GM18499 (cell line): ENCODE results near the gene ZFAND2B.
A peak's percentile ranks its signal among the peaks of the same experiment; 100 is the strongest.

Experiments
- ATAC-seq: cut with Tn5 transposase; IDR thresholded peaks from one replicate; pipeline ENCODE4 v1.9.1; 2021; ENCODE audit warnings: moderate number of reproducible peaks; ENCODE audit not compliant: insufficient read depth, unreplicated experiment

The ZFAND2B gene

GRCh38 chr2:219218732-219219701 is 12.4 kb downstream of the ZFAND2B start, which contains the start of gene ABCB6:
ABCB6 (minus strand) TSS chr2:219218958; CDS start chr2:219218673, 285 bp downstream.
- ATAC-seq, result peak; percentile 35

- ATAC-seq, result no peak
Measured at GRCh38 chr2:219219784-219220532, 13.4 kb downstream of the ZFAND2B start.

- ATAC-seq, result no peak
Measured at GRCh38 chr2:219220652-219221402, 14.2 kb downstream of the ZFAND2B start.

GRCh38 chr2:219221957-219222518 is 15.5 kb downstream of the ZFAND2B start:
- no peak for ATAC-seq

- ATAC-seq, result no peak
Measured at GRCh38 chr2:219223831-219224610, 17.4 kb downstream of the ZFAND2B start.

- ATAC-seq, result no peak
Measured at GRCh38 chr2:219225350-219225749, 18.8 kb downstream of the ZFAND2B start.

GRCh38 chr2:219228041-219228910 is 21.7 kb downstream of the ZFAND2B start:
- no peak for ATAC-seq

GRCh38 chr2:219228911-219229304 is 22.3 kb downstream of the ZFAND2B start:
- peak; percentile 2 for ATAC-seq

- ATAC-seq, result peak; percentile 93
Measured at GRCh38 chr2:219229305-219230058, 22.9 kb downstream of the ZFAND2B start, which contains the start of the genes ANKZF1 and ATG9A. ANKZF1 (plus strand) TSS chr2:219229806; CDS start chr2:219230258, 452 bp downstream. ATG9A (minus strand) TSS chr2:219229636; CDS start chr2:219228024, 1,612 bp downstream.

- ATAC-seq, result no peak
Measured at GRCh38 chr2:219230059-219230540, 23.5 kb downstream of the ZFAND2B start.

- ATAC-seq, result no peak
Measured at GRCh38 chr2:219234331-219234730, 27.7 kb downstream of the ZFAND2B start.

- ATAC-seq, result no peak
Measured at GRCh38 chr2:219243291-219243761, 36.7 kb downstream of the ZFAND2B start.

- no peak for ATAC-seq
Measured at GRCh38 chr2:219244789-219245147, 38.2 kb downstream of the ZFAND2B start.

- ATAC-seq, result peak; percentile 51
Measured at GRCh38 chr2:219245148-219245898, 38.7 kb downstream of the ZFAND2B start, which contains the start of the genes GLB1L and STK16. GLB1L (minus strand) TSS chr2:219245444; CDS start chr2:219243573, 1,871 bp downstream. STK16 (plus strand) TSS chr2:219245479; CDS start chr2:219246000, 521 bp downstream.

GRCh38 chr2:219245899-219246230 is 39.3 kb downstream of the ZFAND2B start:
- ATAC-seq, result no peak

- no peak for ATAC-seq
Measured at GRCh38 chr2:219246559-219246958, 40.0 kb downstream of the ZFAND2B start.
